ENCODE data around the gene TSHR.
"Not testable (repeated sequence)": the region's sequence is repeated elsewhere in the genome, so short reads cannot be mapped to it uniquely, and the experiment has no call there.

Gene TSHR

DNA sequence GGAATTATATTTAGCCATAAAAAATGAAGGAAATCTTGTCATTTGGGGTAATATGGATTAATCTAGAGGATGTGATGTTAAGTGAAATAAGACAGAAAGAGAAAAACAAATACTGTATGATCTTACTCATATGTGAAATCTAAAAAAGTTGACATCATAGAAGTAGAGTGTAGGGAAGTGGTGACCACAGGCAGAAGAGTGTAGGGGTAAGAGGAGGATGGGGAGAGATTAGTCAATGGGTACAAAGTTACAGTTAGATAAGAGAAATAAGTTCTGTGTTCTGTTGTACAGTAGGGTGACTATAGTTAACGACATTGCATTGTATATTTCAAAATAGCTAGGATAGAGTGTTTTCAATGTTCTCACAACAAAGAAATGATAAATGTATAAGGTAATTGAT is 87.0 kb downstream of the TSHR start:
- TF ChIP-seq, protein P1, sequence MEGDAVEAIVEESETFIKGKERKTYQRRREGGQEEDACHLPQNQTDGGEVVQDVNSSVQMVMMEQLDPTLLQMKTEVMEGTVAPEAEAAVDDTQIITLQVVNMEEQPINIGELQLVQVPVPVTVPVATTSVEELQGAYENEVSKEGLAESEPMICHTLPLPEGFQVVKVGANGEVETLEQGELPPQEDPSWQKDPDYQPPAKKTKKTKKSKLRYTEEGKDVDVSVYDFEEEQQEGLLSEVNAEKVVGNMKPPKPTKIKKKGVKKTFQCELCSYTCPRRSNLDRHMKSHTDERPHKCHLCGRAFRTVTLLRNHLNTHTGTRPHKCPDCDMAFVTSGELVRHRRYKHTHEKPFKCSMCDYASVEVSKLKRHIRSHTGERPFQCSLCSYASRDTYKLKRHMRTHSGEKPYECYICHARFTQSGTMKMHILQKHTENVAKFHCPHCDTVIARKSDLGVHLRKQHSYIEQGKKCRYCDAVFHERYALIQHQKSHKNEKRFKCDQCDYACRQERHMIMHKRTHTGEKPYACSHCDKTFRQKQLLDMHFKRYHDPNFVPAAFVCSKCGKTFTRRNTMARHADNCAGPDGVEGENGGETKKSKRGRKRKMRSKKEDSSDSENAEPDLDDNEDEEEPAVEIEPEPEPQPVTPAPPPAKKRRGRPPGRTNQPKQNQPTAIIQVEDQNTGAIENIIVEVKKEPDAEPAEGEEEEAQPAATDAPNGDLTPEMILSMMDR (IDR thresholded peaks at IDR 0.05; ENCODE audit: low read depth, low read length), result no peak
- H3K4me3 ChIP-seq (ENCODE audit: low read depth, low read length), result no peak overlapping the region

DNA sequence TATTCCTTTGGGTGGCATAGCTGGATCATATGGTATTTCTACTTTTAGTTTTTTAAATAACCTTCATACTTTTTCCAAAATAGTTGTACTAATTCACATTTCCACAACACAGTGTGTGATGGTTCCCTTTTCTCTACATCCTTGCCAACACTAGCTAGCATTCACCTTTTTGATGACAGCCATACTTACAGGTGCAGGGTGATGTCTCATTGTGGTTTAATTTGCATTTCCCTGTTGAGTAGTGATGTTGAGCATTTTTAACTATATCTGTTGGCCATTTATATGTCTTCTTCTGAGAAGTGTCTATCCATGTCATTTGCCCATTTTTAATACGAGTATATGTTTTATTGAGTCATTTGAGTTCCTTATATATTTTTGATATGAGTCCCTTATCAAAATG is 96.1 kb downstream of the TSHR start:
- TF ChIP-seq, protein P1 (IDR thresholded peaks at IDR 0.05; ENCODE audit: low read depth, low read length), result no peak
- no peak overlapping the region for H3K4me3 ChIP-seq (ENCODE audit: low read depth, low read length)

DNA sequence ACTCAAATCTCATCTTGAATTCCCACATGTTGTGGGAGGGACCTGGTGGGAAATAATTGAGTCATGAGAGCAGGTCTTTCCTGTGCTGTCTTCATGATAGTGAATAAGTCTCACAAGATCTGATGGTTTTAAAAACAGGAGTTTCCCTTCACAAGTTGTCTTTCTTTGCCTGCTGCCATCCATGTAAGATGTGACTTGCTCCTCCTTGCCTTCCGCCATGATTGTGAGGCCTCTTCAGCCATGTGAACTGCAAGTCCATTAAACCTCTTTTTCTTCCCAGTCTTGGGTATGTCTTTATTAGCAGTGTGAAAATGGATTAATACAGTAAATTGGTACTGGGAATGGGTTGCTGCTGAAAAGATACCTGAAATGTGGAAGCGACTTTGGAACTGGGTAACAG is 98.6 kb downstream of the TSHR start:
- not testable (repeated sequence) for H3K4me3 ChIP-seq (ENCODE audit: low read depth, low read length)

DNA sequence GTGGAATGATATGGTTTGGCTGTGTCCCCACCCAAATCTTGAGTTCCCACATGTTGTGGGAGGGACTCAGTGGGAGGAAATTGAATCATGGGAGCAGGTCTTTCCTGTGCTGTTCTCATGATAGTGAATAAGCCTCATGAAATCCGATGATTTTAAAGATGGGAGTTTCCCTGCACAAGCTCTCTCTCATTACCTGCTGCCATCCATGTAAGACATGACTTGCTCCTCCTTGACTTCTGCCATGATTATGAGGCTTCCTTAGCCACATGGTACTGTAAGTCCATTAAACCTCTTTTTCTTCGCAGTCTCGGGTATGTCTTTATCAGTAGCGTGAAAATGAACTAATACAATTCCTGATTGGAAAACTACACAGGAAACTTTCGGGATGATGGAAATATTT is 100.5 kb downstream of the TSHR start:
- TF ChIP-seq, protein P1 (IDR thresholded peaks at IDR 0.05; ENCODE audit: low read depth, low read length), result no peak
- no peak overlapping the region for H3K4me3 ChIP-seq (ENCODE audit: low read depth, low read length)

DNA sequence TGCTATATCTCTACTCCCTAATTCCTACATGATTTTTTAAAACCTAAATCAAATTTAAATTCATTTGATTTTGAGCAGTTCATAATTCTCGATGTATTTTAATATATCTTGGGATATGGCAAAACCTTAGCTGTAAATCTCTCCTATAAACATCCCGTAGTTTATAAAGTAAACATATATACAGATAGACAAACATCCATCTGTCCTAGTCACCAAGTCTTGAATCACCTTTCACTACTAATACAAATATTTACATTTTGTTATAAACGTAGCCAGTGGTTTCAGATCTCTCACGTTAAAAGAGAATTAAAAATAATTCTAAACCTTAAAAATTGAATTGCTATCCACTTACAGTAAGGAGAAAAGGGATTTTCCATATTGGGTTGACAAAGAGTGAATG is 107.0 kb downstream of the TSHR start:
- TF ChIP-seq, protein P1 (IDR thresholded peaks at IDR 0.05; ENCODE audit: low read depth, low read length), result no peak

DNA sequence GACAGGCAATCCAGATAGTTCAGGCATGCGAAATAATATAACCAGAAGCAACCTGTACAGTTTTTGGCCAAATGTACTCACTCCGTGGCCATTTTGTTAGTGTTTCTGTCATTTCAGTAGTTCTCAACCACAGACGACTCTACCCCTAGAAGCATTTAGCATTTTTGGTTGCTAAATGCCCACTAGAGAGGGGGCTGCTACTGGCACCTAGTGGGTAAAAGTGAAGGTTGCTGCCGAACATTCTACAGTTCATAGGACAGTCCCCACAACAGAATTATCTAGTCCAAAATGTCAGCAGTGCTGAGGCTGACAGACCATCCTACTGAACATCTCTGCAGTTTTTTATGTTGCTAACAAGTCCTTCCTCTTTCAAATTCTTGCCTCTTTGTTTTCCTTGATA is 107.4 kb downstream of the TSHR start:
- TF ChIP-seq, protein P1 (IDR thresholded peaks at IDR 0.05; ENCODE audit: low read depth, low read length), result no peak
- H3K4me3 ChIP-seq (ENCODE audit: low read depth, low read length), result no peak overlapping the region

More for the DNA sequence above, 107.0 kb downstream of the TSHR start:
- H3K4me3 ChIP-seq (ENCODE audit: low read depth, low read length), result no peak overlapping the region

DNA sequence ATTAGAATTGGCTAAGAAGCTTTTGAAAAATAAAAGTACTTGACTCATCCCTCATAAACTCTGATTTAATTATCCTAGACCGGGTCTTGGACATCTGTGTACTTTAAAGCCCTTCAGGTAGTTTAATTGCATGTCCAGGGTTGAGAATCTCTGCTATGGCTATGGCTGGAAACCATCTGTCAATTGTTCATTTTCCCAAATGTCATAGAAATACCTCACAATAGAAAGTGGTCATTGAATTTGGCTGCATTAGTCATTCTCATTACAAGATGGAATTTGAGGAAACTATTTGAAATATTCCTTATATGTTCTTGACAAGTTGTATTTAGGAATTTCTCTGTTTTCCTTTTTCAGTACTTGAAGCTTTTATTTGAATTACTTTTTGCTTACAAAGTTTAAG is 111.3 kb downstream of the TSHR start:
- no peak overlapping the region for H3K4me3 ChIP-seq (ENCODE audit: low read depth, low read length)
- TF ChIP-seq, protein P1 (IDR thresholded peaks at IDR 0.05; ENCODE audit: low read depth, low read length), result no peak

DNA sequence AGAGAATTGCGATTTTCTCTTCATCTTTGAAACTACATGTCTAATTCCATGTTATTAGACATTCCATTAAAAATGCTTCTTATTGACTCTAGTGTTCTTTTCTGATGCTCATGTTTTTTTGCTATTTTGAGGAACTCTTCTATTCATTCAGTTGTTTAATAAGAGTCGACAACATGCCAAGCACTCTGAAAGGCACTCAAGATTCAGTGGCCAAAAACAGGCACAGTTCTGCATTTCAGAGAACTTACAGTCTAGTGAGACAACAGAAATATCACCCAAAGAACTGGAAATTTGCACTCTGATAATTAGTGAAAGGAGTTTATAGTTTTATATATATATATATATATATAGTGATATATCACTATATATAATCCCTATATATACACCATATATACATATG is 111.7 kb downstream of the TSHR start:
- TF ChIP-seq, protein P1 (IDR thresholded peaks at IDR 0.05; ENCODE audit: low read depth, low read length), result no peak
- H3K4me3 ChIP-seq (ENCODE audit: low read depth, low read length), result no peak overlapping the region
